EL (cell line): ENCODE data around the gene PLXNA4.
"Not testable (repeated sequence)": the region's sequence is repeated elsewhere in the genome, so short reads cannot be mapped to it uniquely, and the experiment has no call there.

Experiments
- DNase-seq: peaks from one replicate; pipeline ENCODE4 v3.0.0-alpha.2; 2016

PLXNA4 gene

GRCh38 chr7:132187391-132187790 is 388.9 kb downstream of the PLXNA4 start:
- no peak for DNase-seq

- no peak for DNase-seq
Observed at GRCh38 chr7:132185150-132185549, 391.1 kb downstream of the PLXNA4 start.

- no peak for DNase-seq
Observed at GRCh38 chr7:132183781-132184380, 392.4 kb downstream of the PLXNA4 start.

- no peak for DNase-seq
Observed at GRCh38 chr7:132182992-132183391, 393.3 kb downstream of the PLXNA4 start.

GRCh38 chr7:132181946-132182685 is 394.2 kb downstream of the PLXNA4 start:
- no peak for DNase-seq

GRCh38 chr7:132181371-132181770 is 394.9 kb downstream of the PLXNA4 start:
- no peak for DNase-seq

GRCh38 chr7:132180481-132180880 is 395.8 kb downstream of the PLXNA4 start:
- no peak for DNase-seq

- DNase-seq = no peak
Observed at GRCh38 chr7:132179681-132180080, 396.6 kb downstream of the PLXNA4 start.

- no peak for DNase-seq
Observed at GRCh38 chr7:132179080-132179430, 397.2 kb downstream of the PLXNA4 start.

GRCh38 chr7:132178402-132179079 is 397.7 kb downstream of the PLXNA4 start:
- DNase-seq = not testable (repeated sequence)

GRCh38 chr7:132177708-132178401 is 398.4 kb downstream of the PLXNA4 start:
- no peak for DNase-seq

- no peak for DNase-seq
Observed at GRCh38 chr7:132176719-132177118, 399.6 kb downstream of the PLXNA4 start.

- DNase-seq = no peak
Observed at GRCh38 chr7:132171130-132171576, 405.1 kb downstream of the PLXNA4 start.

- no peak for DNase-seq
Observed at GRCh38 chr7:132169730-132170129, 406.5 kb downstream of the PLXNA4 start.

GRCh38 chr7:132168239-132168638 is 408.0 kb downstream of the PLXNA4 start:
- DNase-seq = no peak

GRCh38 chr7:132165695-132166094 is 410.6 kb downstream of the PLXNA4 start:
- DNase-seq = not testable (repeated sequence)

- no peak for DNase-seq
Observed at GRCh38 chr7:132164558-132165125, 411.6 kb downstream of the PLXNA4 start.

- DNase-seq = no peak
Observed at GRCh38 chr7:132162556-132163144, 413.6 kb downstream of the PLXNA4 start.

GRCh38 chr7:132161976-132162375 is 414.3 kb downstream of the PLXNA4 start:
- no peak for DNase-seq

- DNase-seq = no peak
Observed at GRCh38 chr7:132161533-132161915, 414.7 kb downstream of the PLXNA4 start.

- peak; percentile 3 for DNase-seq
Observed at GRCh38 chr7:132160611-132161532, 415.4 kb downstream of the PLXNA4 start.

GRCh38 chr7:132158841-132159240 is 417.4 kb downstream of the PLXNA4 start:
- DNase-seq = no peak
